SK-MEL-5 (cell line): ENCODE data around the gene TMEM240. TPM values are rescaled to one million over a fixed set of nuclear protein-coding genes. Genes with fewer than 3 reads are reported as not detected.

Source experiments
- DNase-seq: peaks from one replicate; pipeline ENCODE4 v3.0.0-alpha.2; 2016; ENCODE audit warnings: low read depth, low spot score
- in situ Hi-C: cut with HindIII; loops from 2 replicates; pipeline ENCODE4 v1.10.0; 2016; ENCODE audit warnings: low sequenced_read_pairs, high pct_unique_total_duplicates, low pct_unique_long_range_greater_than_20kb
- total RNA-seq: library from RNA; depleted of rRNA; stranded (reverse); fragments of >200 nt; shearing (Covaris generic); gene quantifications from 2 replicates; pipeline ENCODE4 v1.2.3, GENCODE V29; 2014

Gene TMEM240
- total RNA-seq, 1 experiment from 2014 or later: 0.29 TPM

DNA sequence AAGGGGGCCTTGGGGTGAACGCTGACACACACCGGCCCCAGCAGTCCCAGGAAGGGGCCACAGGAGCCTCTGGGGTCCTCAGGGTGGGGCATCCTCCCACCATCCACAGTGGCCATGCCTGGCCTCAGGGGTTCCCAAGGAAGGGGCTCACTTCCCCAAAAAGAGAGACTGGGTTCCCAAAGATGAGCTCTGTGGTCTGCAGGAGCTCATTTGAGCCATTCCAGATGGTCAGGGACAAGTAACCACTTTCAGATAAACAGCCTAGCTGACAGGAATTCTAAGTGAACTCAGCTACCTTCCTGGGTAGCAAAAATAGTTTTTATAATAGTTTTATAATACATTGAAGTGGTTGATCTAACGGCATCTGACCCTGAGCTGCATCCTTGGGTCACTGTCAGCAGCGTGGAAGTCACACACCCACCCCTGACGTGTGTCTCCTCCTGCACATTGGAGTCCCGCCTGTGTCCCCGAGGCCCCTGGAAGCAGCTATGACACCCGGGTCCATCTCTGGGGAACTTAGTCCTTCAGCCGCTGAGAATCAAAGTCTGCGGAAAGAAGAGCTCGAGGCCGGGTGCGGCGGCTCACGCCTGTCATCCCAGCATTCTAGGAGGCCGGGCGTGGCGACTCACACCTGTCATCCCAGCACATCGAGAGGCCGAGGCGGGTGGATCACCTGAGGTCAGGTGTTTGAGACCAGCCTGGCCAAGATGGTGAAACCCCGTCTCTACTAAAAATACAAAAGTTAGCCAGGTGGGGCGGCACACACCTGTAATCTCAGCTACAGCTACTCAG lies 5.7 kb upstream of the TMEM240 start:
- in situ Hi-C loops: no loop called here
- DNase-seq: no peak

DNA sequence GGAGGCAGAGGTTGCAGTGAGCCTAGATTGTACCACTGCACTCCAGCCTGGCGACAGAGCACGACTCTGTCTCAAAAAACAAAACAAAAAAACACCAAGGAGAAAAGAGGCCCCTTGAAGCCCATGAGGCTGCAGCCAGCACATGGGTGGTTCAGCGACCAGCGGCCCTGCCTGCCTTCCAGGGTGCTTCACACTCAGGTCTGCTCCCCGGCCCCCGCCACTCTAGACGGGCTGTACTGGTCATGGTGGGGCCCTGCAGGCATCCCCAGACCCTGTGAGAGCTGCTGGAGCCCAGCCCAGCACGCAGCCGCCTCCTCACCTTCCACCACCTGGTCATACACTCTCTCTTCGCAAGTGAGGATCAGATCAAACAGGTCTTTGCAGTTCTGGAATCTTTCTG lies 4.1 kb upstream of the TMEM240 start:
- in situ Hi-C loops: no loop called here

DNA sequence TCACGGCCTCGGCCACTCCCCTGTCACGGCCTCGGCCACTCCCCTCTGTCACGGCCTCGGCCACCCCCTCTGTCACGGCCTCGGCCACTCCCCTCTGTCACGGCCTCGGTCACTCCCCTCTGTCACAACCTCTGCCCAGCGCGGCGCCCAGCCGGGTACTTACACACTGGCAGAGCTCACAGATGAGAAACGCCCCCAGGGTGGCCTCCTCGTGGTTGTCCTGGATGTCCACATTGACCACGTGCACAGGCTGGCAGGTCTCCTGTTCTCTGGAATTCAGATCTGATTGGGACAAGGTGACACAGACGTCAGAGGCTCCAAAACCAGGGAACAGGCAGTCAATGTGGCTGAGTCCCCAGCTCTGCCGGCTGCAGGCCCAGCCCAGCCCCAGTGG lies 3.3 kb upstream of the TMEM240 start:
- DNase-seq: no peak
- in situ Hi-C loops: no loop called here

More for the DNA sequence above, 4.1 kb upstream of the TMEM240 start:
- no peak for DNase-seq

DNA sequence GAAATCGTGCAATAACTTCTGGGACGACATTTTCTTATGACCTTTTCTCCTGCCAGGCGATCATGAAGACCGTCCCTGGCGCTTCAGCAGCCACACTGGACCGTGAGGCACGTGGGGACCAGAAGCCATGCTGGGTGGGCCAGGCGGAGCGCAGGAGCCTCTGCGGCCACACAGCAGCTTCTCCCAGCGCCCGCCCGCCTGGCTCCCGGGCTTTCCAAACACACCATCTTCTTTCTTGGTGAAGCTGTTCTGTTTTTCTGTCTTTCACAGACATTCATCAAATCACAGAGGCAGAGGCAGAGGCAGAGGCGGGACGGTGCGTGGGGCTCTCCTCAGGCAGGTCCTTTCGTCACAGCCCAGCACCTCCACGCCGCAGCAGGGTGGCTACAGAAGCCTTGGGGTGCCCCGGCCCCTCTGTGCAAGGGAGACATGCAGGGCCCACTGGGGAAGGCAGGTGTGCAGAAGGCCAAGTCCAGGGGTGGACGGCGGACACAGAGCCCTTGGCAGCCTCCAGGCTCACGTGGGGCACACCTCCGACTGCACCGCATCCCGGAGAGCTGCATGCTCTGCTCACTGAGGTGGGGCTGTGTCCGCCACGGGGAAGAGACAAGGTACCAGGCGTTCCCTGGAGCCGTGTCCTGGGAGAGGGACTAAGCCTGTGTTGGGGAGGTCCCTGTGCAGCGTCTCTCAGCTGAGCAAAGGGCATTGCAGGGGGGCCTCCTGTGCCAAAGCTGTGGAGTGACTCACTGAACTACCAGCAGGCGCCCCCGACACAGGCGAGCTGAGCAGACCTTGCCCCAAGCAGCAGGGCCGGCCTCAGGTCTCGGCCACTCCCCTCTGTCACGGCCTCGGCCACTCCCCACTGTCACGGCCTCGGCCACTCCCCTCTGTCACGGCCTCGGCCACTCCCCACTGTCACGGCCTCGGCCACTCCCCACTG lies 2.6 kb upstream of the TMEM240 start:
- in situ Hi-C loops: no loop called here

DNA sequence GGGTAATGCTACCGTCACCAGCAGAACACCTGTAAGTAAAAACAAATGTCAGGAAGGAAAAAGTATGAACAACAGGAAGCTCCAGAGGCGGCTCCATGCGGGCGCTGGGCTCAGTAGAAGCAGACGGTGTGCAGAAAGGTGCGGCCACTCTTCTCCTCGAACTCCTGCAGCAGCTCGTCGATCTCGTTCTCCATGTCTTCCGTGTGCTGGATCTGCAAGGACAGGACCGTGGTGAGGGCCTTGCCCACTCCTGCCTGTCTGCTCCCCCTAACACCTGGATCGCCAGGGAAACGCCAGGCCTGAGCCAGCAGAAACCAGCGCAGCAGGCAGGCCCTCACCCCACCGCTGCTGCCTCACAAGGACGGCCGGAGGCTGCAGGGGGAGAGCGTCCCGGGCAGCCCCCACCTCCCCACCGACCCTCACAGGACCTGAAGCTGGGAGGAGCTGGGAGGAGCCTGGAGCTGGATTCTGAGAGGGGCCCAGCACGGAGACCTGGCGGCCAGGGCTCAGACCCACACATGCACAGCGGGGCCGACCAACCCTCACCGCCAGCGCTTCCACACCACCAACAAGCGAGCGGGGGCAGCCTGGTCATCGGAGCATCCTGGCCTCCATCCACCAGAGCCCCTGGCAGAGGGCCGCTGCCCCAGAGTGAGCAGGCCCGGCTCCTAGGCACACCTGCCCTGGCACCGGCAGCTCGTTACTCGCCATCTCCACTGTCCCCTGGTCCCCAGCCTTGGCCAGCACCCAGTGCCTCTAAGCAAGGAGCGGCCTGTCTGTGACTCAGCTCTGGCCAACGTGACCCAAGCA lies 1.7 kb upstream of the TMEM240 start:
- in situ Hi-C loops: no loop called here
- no peak for DNase-seq

More for the DNA sequence above, 2.6 kb upstream of the TMEM240 start:
- no peak for DNase-seq

DNA sequence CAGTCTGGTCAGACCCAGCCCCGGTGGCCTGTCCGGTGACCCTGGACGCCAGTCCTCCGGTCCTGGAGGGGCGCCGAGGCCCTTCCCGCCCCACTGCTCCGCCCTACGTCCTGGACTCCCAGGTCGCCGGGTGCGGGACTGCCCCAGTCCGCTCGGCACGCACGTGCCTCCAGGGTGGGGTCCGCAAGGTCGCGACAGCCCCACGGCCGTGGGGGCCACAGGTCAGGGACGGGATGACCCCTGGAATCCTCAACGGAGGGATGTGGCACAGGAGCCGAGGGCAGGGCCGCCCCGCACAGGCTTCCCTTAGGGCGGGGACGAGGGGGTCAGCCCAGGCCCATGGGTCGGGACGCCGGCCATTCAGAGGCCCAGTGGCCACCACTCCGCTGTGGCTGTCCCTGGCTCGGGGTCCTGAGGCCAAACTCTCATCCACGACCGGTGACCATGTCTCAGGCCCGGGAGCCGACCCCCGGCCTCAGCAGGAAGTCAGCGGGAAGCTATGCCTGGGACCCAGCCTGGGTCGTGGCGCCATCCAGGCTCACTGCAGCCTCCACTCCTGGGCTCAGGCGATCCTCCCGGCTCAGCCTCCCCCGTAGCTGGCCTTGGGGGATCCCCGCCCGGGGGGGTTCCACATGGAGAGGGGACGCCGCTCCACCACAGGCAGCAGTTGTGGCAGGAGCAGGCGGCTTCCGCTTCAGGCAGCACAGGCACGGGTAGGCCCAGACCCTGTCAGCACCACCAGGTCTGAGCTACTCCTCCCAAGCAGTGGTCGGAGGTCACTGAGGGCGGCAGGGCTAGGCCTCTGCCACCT lies 599 bp upstream of the TMEM240 start:
- in situ Hi-C loops: no loop called here
- no peak for DNase-seq

DNA sequence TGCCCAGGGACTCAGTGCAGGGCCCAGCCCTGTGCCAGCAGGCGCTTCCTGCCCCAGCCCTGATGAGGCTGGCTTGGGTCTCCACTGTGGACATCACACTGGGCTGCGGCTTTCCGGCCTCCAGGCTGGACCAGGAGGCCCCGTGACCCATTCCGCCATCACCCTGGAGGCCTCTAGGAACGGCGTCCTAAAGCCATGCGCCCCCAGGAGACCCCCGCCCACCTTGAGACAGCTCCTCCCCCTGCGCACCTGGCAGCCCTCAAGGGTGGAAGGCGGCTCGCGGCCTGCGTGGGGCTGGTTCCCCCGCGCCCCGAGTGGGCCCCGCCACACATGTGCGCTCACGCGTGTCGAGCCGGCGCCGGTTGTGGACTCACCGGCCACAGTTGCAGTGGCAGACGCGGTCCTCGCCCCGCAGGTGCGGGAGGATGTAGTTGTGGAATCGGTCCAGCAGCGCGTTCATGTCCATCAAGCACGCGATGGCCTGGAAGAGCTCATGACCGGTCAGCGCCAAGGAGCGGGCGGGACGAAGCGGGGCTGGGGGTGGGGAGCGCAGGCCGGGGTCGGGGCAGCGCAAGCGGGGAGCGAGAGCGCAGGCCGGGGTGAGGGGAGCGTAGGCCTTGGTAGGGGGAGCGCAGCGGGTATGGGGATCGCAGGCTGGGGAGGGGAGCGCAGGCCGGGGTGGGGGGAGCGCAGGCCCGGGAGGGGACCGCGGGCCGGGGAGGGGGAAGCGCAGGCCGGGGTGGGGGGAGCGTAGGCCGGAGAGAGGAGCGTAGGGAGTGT lies 924 bp downstream of the TMEM240 start:
- in situ Hi-C loops: no loop called here
- DNase-seq: no peak

DNA sequence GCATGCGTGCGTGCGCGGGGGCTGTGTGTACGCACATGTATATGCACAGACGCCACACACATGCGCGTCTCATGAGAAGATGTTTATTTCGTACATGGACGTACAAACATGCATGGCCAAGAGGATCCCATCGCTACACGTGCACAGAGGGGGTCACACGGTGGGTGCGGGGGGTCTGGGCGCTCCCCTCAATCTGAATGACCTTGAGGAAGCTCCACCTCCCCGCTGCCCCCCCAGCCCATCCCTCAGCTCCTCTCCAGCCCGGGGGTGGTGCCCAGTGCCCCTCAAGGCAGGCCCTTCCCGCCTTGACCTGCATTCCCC lies 1.5 kb downstream of the TMEM240 start:
- in situ Hi-C loops: no loop called here
- no peak for DNase-seq

DNA sequence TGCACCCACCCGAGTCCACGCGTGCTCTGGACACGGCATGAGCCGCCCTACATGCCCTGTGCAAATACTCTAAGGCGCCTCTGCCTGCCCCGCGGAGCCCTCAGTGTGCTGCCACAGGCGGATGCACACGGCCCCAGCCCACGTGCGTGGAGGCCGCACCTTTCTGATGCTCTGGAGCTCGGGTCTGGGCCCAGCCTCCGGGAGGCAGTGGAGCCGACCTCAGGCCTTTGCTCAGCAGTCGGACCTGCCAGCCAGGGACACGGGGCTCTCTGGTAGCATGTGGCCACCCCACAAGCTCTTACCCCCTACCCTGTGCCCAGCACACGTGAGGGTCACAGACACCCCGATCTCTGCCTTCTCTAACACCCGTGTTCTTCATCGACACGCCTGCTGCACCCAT lies 2.1 kb downstream of the TMEM240 start:
- DNase-seq: no peak
- in situ Hi-C loops: no loop called here

DNA sequence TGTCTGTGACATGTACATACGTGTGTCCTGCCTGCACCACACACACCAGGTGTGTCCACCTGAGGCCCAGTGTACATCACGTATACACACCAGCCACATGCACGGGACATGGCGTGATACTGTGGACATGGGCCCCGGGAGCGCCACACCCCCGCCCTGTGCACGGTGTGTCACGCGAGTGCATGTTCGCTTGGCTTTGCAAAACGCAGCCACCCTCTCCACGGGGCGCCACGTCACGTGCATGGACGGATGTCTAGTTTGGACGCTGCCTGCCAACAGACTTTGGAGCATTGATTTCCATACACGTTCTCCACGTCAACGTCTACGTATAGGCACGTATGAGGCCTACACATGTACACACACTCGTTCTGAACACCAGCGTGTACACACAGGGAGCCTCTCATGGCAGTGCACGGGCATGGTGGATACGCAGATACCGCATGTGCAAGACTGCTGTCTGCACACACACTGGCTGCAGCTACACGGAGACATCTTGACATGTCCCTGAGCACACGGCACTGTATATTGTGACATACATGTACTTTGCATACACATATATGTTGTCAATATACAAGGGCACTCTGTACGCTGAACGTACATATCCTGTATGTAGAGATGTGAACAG lies 2.7 kb downstream of the TMEM240 start:
- in situ Hi-C loops: no loop called here
- DNase-seq: no peak

DNA sequence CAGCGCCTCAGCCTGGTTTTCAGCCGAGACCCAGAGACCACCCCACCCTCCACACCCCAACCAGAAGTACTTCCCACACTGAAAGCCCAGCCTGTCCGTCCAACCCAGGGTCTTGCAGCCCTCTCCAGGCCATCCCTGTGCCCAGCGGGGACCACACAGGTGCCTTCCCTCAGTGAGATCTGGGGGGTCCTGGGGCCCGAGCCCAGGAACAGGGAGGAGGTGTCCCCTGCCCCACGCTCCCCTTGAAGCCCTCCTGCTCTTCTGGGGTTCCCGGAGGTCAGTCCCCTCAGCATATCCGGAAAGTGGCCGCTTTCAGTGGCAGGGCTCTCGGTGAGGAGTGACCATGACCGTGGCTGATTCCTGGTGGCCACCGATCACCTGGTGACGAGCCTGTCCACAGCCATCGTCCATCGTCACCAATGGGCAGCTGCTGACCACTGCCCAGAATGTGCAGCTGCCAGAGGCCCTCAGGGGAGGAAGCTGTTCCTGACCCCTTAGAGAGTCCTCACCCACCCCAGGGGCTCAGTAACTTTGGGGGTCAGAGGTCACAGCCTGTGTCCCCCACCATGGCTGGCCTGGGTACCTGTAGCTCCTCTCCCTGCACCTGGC lies 3.4 kb downstream of the TMEM240 start:
- in situ Hi-C loops: no loop called here
- no peak for DNase-seq

DNA sequence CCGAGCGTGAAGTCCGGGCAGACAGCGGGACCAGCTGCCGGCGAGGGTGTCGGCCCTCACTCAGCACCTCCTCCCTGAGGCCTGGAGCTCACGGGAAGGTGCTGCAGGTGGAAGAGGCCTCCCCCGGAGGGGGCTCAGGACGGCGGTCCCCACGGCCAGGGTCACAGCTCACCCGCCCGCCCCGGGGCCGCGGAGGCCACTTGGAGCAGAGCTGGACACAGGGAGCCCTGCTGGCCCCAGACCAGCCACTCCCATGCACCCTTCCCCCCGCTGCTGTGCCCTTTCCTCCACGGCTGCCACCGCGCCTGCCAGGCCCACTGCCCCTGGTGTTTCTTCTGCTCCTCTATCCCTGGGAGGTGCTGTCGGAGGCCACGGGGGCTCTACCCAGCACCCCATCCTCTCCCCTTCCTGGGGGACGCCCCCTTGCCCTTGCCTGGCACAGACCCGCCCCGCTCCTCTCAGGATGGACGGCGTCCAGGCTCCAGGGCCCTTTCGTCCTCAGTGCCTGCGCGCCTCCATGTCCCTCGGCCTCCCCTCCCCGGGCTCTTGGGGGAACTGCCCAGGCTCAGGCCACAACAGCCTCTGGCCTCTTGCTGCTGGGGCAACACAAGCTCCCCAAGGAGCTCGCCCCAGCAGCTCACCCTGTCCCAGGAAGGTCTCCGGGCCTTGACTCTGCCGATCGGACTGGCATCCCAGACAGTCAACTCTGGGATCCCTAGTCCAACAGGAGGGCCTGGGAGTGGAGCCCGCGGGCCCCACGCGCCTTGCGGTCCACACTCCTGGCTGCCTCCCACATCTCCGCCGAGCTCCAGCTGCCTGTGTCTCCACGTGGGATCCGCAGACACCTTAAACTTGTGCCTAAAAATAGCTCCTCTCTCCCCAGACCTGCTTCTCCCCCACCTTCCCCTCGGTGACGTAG lies 4.1 kb downstream of the TMEM240 start:
- no peak for DNase-seq
- in situ Hi-C loops: no loop called here

DNA sequence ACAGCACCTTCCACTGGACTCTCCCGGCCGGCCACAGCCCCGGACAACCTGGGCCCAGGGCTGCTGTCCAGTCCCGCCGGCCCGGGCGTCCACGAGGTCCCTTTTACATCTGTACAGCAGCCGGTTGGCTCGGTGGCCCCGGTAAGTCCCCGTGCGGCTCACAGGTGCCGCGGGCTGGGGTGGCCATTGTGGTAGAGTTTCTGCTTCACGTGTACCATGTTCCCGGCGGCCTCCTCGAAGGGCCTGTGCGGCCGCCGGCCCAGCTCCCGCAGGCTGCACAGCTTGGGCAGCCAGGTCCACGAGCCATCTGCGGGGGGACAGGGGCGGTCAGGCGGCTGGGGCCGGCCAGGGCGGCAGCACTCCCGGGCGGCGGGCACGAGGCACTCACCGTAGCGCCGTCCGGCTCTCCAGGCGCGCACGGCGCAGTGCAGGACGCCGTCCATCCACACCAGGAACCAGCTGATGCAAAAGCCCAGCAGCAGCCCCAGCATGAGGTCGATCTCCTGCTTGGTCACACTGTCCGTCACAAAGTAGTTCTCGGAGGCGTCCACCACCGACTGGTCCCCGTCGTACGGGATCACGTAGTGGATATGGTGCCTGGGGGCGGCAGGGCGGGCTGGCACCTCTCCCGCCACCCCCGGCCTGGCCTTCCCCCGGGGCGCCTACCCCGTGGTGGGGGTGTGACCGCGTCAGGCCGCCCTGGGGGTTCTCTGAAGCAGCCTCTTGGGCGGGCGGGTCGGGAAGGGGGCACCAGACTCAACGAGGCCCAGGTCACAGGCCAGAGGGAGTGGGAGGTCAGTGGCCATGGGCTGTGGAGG lies 5.0 kb downstream of the TMEM240 start:
- in situ Hi-C loops: no loop called here
- DNase-seq: no peak

DNA sequence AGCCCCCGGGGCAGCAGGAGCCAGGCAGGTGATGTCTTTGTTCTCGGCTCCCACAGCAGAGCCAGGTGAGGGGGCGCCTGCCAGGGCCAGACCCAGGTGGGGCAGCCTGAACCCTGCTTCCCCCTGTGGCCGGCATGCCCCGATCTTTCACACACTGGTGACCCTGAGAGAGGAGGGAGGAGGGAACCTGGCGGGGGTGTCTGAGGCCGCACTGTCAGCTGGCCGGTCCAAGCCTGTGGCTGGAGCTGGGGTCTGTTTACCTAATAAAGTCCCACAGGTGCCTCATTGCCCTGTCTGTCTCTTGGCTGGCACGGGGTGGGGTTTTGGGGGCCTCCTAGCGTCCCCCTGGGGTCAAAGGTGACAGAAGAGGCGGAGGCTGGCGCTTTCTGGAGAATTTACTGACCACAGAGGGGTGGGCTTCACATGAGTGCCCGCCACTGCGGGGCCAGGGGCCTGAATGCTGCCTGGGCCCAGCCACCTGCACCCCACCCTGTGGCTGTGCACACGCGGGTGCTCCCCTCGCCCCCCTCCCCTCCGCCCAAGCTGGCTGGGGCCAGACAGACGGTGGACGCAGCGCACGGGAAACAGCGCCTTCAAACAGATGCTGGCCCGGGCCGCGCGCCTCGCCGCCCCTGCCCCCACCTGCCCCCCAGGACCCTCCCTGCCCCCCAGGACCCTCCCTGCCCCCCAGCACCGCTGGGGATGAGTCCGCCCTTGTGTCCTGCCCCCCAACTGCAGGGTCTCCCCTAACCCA lies 5.8 kb downstream of the TMEM240 start:
- DNase-seq: no peak
- in situ Hi-C loops: no loop called here
